C1 segment of cervical spinal cord (tissue), 14 donors: ENCODE measurements around the gene CACNA2D3.
A peak's percentile ranks its signal among the peaks of the same experiment; 100 is the strongest.

Experiments
- DNase-seq, 14 donors: peaks; one replicate each; lab custom pipeline; 2025; lab: John Stamatoyannopoulos, UW

The CACNA2D3 gene

GRCh38 chr3:54127499-54128056 is 5.2 kb downstream of the CACNA2D3 start:
- no peak for DNase-seq

- no peak for DNase-seq
Measured at GRCh38 chr3:54131026-54131605, 8.8 kb downstream of the CACNA2D3 start.

- no peak for DNase-seq
Measured at GRCh38 chr3:54131890-54132289, 9.5 kb downstream of the CACNA2D3 start.

- no peak for DNase-seq
Measured at GRCh38 chr3:54132685-54133084, 10.3 kb downstream of the CACNA2D3 start.

GRCh38 chr3:54133196-54133595 is 10.8 kb downstream of the CACNA2D3 start:
- no peak for DNase-seq

GRCh38 chr3:54134155-54134554 is 11.8 kb downstream of the CACNA2D3 start:
- no peak for DNase-seq

GRCh38 chr3:54134713-54135112 is 12.4 kb downstream of the CACNA2D3 start:
- DNase-seq, result no peak

GRCh38 chr3:54137311-54137710 is 15.0 kb downstream of the CACNA2D3 start:
- no peak for DNase-seq

- no peak for DNase-seq
Measured at GRCh38 chr3:54138937-54139547, 16.7 kb downstream of the CACNA2D3 start.

- DNase-seq, result no peak
Measured at GRCh38 chr3:54139630-54140029, 17.3 kb downstream of the CACNA2D3 start.

- no peak for DNase-seq
Measured at GRCh38 chr3:54144284-54144683, 21.9 kb downstream of the CACNA2D3 start.

- peak in 7 of 14 donors; percentile 13 to 57 (median 24) for DNase-seq
Measured at GRCh38 chr3:54146506-54147239, 24.3 kb downstream of the CACNA2D3 start.

- DNase-seq, result no peak
Measured at GRCh38 chr3:54150864-54151467, 28.6 kb downstream of the CACNA2D3 start.

- no peak for DNase-seq
Measured at GRCh38 chr3:54153477-54153876, 31.1 kb downstream of the CACNA2D3 start.

- DNase-seq, result no peak
Measured at GRCh38 chr3:54157860-54158259, 35.5 kb downstream of the CACNA2D3 start.

- DNase-seq, result no peak
Measured at GRCh38 chr3:54159917-54160316, 37.6 kb downstream of the CACNA2D3 start.

- DNase-seq, result no peak
Measured at GRCh38 chr3:54163441-54163840, 41.1 kb downstream of the CACNA2D3 start.

- DNase-seq, result no peak
Measured at GRCh38 chr3:54164192-54164975, 42.0 kb downstream of the CACNA2D3 start.

- no peak for DNase-seq
Measured at GRCh38 chr3:54165865-54166264, 43.5 kb downstream of the CACNA2D3 start.

GRCh38 chr3:54167999-54168398 is 45.6 kb downstream of the CACNA2D3 start:
- no peak for DNase-seq

GRCh38 chr3:54168451-54168850 is 46.1 kb downstream of the CACNA2D3 start:
- no peak for DNase-seq
